Measurements from ENCODE around the gene DRG2.
A peak's percentile ranks its signal among the peaks of the same experiment; 100 is the strongest.

- TF ChIP-seq CTCF (IDR thresholded peaks at IDR 0.05; ENCODE audit: insufficient read depth, low read length, poor library complexity, severe bottlenecking), result peak; percentile 1
- no peak for TF ChIP-seq EZH2phosphoT487 (conservative IDR thresholded peaks at IDR 0.05; ENCODE audit: low read length)
Observed at GRCh38 chr17:18139949-18140348, 52.2 kb downstream of the DRG2 start.

Measured in SU-DHL-6 (cell line).